DOHH2 (cell line): ENCODE measurements around the gene SULT2B1.

ENCODE experiments used
- H3F3A ChIP-seq: fragments of 200-600 bp; sonication (generic), shearing (Covaris generic); 2 replicates; pipeline ENCODE4 v1.6.0; 2016; ENCODE audit warnings: antibody characterized with exemption, mild to moderate bottlenecking; ENCODE audit not compliant: control insufficient read depth, insufficient read depth
- H3K27ac ChIP-seq: fragments of 200-600 bp; sonication (generic); 2 replicates; pipeline ENCODE4 v1.5.1; 2014; ENCODE audit warnings: low read depth, mild to moderate bottlenecking, low read length, moderate library complexity
- H3K27me3 ChIP-seq: fragments of 200-600 bp; sonication (generic); 2 replicates; pipeline ENCODE4 v1.6.1; 2014; ENCODE audit warnings: mild to moderate bottlenecking, low read length, mixed read lengths; ENCODE audit not compliant: control insufficient read depth
- H3K36me3 ChIP-seq: fragments of 200-600 bp; sonication (generic); 2 replicates; pipeline ENCODE4 v1.6.1; 2014; ENCODE audit warnings: mild to moderate bottlenecking, low read length, moderate library complexity, mixed read lengths; ENCODE audit not compliant: control insufficient read depth
- H3K4me1 ChIP-seq: fragments of 200-600 bp; sonication (generic); 2 replicates; pipeline ENCODE4 v1.6.1; 2014; ENCODE audit warnings: mild to moderate bottlenecking, low read length, mixed read lengths; ENCODE audit not compliant: control insufficient read depth
- H3K4me2 ChIP-seq: fragments of 200-600 bp; sonication (generic); 2 replicates; pipeline ENCODE4 v1.6.0; 2014; ENCODE audit warnings: mild to moderate bottlenecking, low read length, moderate library complexity
- H3K4me3 ChIP-seq: fragments of 200-600 bp; sonication (generic); 2 replicates; pipeline ENCODE4 v1.5.1; 2014; ENCODE audit warnings: mild to moderate bottlenecking, low read length, mixed read lengths
- H3K79me2 ChIP-seq: fragments of 200-600 bp; sonication (generic); 2 replicates; pipeline ENCODE4 v1.6.1; 2014; ENCODE audit warnings: mild to moderate bottlenecking, low read length, mixed read lengths; ENCODE audit not compliant: control insufficient read depth
- H3K9me2 ChIP-seq: fragments of 200-600 bp; sonication (generic); replicated peaks from 2 replicates; pipeline ENCODE4 v1.6.1; 2014; ENCODE audit warnings: mild to moderate bottlenecking, low read length, mixed read lengths; ENCODE audit not compliant: control insufficient read depth
- H3K9me3 ChIP-seq: fragments of 200-600 bp; sonication (generic); 2 replicates; pipeline ENCODE4 v1.6.1; 2014; ENCODE audit warnings: antibody characterized with exemption, low read length, mixed read lengths; ENCODE audit not compliant: control insufficient read depth, insufficient read depth
- H4K20me1 ChIP-seq: fragments of 200-600 bp; sonication (generic); 2 replicates; pipeline ENCODE4 v1.6.0; 2014; ENCODE audit warnings: low read depth, mild to moderate bottlenecking, antibody characterized with exemption, low read length, moderate library complexity; ENCODE audit not compliant: control insufficient read depth, insufficient read depth
- EZH2phosphoT487 ChIP-seq: fragments of 200-600 bp; sonication (generic); IDR thresholded peaks from 2 replicates; pipeline ENCODE4 v1.6.1; 2017; ENCODE audit warnings: borderline replicate concordance, mild to moderate bottlenecking, antibody characterized with exemption, low read length, moderate library complexity, mixed read lengths
- TF ChIP-seq, protein P1 (sequence below): fragments of 200-600 bp; sonication (generic); IDR thresholded peaks from one replicate; pipeline ENCODE4 v1.5.1; 2014; ENCODE audit warnings: antibody characterized with exemption, mild to moderate bottlenecking, low read depth, low read length; ENCODE audit not compliant: poor library complexity, severe bottlenecking

SULT2B1 gene

DNA sequence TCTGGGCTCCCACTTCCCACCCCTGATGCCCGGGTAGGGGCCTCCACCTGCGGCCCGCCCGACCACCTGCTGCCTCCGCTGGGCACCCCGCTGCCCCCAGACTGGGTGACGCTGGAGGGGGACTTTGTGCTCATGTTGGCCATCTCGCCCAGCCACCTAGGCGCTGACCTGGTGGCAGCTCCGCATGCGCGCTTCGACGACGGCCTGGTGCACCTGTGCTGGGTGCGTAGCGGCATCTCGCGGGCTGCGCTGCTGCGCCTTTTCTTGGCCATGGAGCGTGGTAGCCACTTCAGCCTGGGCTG is 77.3 kb downstream of the SULT2B1 start:
- Histone ChIP-seq H3K4me3 (no peak overlapping the region), H3K9me3 (no peaks in the 10 kb centered on the region), H3K36me3 (peaks cover 39% of the 10 kb centered on the region), H3K27ac (no peak overlapping the region), H3F3A (peaks cover 4% of the 10 kb centered on the region; the same call in 1 of the 2 replicates), H3K9me2 (no peaks in the 10 kb centered on the region), H3K27me3 (no peaks in the 10 kb centered on the region), H3K79me2 (peaks cover 23% of the 10 kb centered on the region), H3K4me2 (no peak overlapping the region), H4K20me1 (no peaks in the 10 kb centered on the region), H3K4me1 (peaks cover 23% of the 10 kb centered on the region)
- TF ChIP-seq, protein P1, sequence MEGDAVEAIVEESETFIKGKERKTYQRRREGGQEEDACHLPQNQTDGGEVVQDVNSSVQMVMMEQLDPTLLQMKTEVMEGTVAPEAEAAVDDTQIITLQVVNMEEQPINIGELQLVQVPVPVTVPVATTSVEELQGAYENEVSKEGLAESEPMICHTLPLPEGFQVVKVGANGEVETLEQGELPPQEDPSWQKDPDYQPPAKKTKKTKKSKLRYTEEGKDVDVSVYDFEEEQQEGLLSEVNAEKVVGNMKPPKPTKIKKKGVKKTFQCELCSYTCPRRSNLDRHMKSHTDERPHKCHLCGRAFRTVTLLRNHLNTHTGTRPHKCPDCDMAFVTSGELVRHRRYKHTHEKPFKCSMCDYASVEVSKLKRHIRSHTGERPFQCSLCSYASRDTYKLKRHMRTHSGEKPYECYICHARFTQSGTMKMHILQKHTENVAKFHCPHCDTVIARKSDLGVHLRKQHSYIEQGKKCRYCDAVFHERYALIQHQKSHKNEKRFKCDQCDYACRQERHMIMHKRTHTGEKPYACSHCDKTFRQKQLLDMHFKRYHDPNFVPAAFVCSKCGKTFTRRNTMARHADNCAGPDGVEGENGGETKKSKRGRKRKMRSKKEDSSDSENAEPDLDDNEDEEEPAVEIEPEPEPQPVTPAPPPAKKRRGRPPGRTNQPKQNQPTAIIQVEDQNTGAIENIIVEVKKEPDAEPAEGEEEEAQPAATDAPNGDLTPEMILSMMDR, result no peak
- no peak for TF ChIP-seq EZH2phosphoT487

DNA sequence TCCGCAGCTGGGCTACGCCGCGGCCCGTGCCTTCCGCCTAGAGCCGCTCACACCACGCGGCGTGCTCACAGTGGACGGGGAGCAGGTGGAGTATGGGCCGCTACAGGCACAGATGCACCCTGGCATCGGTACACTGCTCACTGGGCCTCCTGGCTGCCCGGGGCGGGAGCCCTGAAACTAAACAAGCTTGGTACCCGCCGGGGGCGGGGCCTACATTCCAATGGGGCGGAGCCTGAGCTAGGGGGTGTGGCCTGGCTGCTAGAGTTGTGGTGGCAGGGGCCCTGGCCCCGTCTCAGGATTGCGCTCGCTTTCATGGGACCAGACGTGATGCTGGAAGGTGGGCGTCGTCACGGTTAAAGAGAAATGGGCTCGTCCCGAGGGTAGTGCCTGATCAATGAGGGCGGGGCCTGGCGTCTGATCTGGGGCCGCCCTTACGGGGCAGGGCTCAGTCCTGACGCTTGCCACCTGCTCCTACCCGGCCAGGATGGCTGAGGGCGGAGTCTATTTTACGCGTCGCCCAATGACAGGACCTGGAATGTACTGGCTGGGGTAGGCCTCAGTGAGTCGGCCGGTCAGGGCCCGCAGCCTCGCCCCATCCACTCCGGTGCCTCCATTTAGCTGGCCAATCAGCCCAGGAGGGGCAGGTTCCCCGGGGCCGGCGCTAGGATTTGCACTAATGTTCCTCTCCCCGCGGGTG is 77.8 kb downstream of the SULT2B1 start:
- no peak overlapping the region for H3K4me3 ChIP-seq
- H4K20me1 ChIP-seq, result no peaks in the 10 kb centered on the region
- H3K27me3 ChIP-seq, result no peaks in the 10 kb centered on the region
- H3K4me2 ChIP-seq, result no peak overlapping the region
- peaks cover 4% of the 10 kb centered on the region; the same call in 1 of the 2 replicates for H3F3A ChIP-seq
- H3K9me2 ChIP-seq, result no peaks in the 10 kb centered on the region
- H3K27ac ChIP-seq, result no peak overlapping the region
- no peak for TF ChIP-seq EZH2phosphoT487
- TF ChIP-seq, protein P1, result no peak
- no peaks in the 10 kb centered on the region for H3K9me3 ChIP-seq
- H3K36me3 ChIP-seq, result peaks cover 39% of the 10 kb centered on the region
- peaks cover 22% of the 10 kb centered on the region for H3K4me1 ChIP-seq
- peaks cover 20% of the 10 kb centered on the region for H3K79me2 ChIP-seq

DNA sequence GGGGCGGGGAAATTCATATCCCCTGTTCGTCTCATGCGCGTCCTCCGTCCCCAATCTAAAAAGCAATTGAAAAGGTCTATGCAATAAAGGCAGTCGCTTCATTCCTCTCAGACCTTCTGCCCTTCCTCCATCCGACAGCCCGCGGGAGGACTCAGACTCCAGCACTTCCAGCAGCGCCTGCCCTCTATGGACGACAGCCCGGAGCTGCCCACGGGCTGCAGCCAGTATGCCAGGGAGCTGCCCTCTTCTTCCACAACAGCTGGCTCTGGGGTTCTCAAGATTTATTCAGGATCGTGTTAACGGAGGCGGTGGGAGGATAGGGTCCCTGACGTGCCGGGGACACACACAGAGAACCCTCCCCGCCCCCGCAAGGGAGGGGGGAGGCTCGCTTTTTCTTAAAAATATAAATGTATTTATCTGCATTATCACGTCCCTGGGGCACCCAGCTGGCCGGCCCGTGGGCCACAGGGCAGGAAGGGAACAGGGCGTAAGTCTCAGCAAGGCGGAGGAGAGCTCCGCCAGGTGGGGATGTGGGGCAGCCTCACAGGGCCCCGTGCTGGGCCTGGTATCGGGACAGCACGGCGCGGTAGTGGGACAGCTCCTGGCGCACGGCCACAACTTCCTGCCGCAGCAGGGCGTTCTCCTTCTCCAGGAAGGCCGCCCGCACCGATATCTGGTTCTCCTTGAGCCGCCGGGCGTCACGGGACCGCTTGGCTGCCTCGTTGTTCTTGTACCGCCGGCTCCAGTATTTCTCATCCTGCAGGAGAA is 78.5 kb downstream of the SULT2B1 start:
- Histone ChIP-seq H3K4me2 (no peak overlapping the region), H4K20me1 (no peaks in the 10 kb centered on the region), H3K4me3 (no peak overlapping the region), H3K9me3 (no peaks in the 10 kb centered on the region), H3K79me2 (peaks cover 18% of the 10 kb centered on the region), H3K27ac (no peak overlapping the region), H3F3A (peaks cover 8% of the 10 kb centered on the region; the same call in 1 of the 2 replicates), H3K27me3 (no peaks in the 10 kb centered on the region), H3K9me2 (no peaks in the 10 kb centered on the region), H3K36me3 (peaks cover 35% of the 10 kb centered on the region), H3K4me1 (peaks cover 28% of the 10 kb centered on the region)
- TF ChIP-seq EZH2phosphoT487, result no peak
- TF ChIP-seq, protein P1, result no peak
